ENCODE data around the gene C2CD4C. TPM values are rescaled to one million over a fixed set of nuclear protein-coding genes. Genes with fewer than 3 reads are reported as not detected.
"Not testable (repeated sequence)": the region's sequence is repeated elsewhere in the genome, so short reads cannot be mapped to it uniquely, and the experiment has no call there.

C2CD4C gene
- total RNA-seq, 1 donor from 2014 or later, result 0.49 TPM

GRCh38 chr19:380618-381219, 28.2 kb downstream of the C2CD4C start:
- not testable (repeated sequence) for DNase-seq

DNA sequence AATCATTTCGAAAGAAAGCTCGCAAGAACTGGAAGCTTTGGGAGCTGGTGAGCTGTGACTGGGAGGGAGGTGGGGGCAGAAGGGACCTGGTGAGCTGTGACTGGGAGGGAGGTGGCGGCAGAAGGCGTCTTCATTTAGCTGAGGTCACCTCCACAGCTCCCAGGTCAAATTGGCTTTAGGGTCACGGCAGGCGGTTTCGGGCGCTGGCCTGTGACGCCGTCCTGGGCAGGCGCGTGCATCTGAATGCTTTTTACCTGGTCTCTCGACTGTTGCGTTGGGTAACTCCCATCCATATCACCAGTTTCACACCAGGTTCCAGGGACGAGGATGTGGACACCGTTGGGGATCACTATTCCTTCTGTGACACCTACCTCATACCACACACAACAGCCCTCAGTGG, 29.2 kb downstream of the C2CD4C start:
- no peak for DNase-seq

GRCh38 chr19:378706-379105, 30.2 kb downstream of the C2CD4C start:
- DNase-seq, result no peak

- no peak for DNase-seq
Observed at GRCh38 chr19:377801-378581, 31.0 kb downstream of the C2CD4C start.

- DNase-seq, result no peak
Observed at GRCh38 chr19:376111-376470, 32.9 kb downstream of the C2CD4C start.

GRCh38 chr19:375395-376110, 33.4 kb downstream of the C2CD4C start:
- DNase-seq, result no peak

GRCh38 chr19:374886-375235, 34.1 kb downstream of the C2CD4C start:
- no peak for DNase-seq

DNA sequence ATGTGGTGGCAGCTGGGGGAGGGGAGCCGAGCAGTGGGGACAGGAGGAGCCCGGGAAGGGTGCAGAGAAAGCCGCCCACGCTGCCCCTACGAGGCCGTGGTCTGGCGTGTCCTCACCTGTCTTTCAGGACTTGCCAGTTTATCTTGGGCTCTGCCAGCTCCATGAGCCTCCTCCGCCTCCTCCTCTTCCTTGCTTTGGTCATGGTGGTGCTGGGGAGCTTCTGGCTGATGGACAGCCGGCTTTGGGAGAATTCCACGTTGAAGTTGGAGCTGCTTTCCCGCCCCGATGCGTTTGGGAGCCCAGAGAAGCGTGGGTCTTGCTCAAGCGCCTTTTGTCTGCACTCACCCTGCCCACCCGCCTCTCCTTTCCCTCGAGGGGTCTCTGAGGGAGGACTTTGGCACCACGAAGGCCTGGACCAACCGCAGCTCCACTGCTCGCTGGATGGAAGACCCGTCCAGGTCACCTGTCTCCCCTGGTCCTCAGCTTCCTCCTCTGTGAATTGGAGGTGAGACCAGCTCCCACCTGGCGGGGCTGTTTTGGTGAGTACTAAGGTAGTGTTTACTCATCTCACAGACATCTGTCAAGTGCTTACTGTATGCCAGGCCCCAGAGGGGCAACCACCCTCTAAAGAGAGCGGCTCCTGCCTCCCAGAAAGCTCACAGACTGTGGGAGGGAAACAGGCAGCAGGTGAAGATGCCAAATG, 34.6 kb downstream of the C2CD4C start:
- DNase-seq, result no peak

DNA sequence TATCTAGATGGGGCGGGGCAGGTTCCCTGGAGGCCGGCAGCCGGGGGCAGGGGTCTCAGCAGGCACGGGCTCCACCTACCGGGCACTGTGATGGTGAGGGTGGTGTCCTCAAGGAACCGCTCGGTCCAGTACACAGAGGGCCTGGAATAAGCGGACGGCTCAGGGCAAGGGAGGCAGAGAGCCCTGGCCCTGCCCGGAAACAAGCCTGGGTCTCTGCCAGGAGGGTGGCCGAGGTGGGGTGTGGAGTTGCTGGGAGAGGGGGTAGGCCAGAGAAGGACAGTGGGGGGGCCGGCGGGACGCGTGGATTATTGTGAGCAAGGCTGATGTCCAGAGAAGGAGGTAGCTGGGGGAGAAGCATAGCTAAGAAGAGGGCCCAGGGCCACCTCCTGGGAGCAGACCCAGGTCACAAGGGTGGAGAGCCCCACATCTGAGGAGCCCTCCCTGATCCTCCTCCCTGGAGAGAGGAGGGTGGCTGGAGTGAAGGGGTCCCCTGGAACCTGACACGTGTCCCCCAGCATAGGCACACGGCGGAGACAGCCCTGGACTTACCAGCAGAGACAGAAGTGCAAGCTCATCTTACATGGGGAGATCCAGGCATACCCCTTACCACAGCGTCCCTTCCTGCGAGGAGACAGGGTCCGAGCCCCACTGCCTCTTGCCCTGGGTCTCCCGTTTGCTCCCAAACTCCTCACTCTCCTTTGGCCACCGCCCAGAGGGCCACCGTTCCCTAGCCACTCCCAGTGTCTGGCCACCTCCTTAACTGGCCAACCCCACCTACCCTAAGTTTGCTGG, 35.4 kb downstream of the C2CD4C start:
- DNase-seq, result no peak

GRCh38 chr19:372306-372890, 36.5 kb downstream of the C2CD4C start:
- peak; percentile 62 for DNase-seq

GRCh38 chr19:371501-372168, 37.3 kb downstream of the C2CD4C start:
- no peak for DNase-seq

GRCh38 chr19:370641-371330, 38.2 kb downstream of the C2CD4C start:
- DNase-seq, result no peak

- no peak for DNase-seq
Observed at GRCh38 chr19:369876-370275, 39.1 kb downstream of the C2CD4C start.

DNA sequence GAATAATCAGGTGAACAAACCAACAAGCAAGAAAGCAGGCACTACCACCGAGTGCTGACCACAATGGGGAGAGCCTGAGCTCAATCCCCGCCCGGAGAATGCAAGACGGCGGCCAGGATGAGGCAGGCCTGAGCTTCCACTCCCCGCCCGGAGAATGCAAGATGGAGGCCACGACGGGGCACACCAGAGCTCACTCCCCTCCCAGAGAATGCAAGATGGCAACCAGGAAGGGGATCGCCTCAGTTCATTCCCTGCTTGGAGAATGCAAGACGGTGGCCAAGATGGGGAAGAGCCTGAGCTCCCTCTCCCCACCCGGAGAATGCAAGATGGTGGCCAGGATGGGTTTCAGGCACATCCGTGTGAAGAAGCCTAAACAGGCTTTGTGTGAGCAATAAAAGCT, 39.7 kb downstream of the C2CD4C start:
- no peak for DNase-seq

DNA sequence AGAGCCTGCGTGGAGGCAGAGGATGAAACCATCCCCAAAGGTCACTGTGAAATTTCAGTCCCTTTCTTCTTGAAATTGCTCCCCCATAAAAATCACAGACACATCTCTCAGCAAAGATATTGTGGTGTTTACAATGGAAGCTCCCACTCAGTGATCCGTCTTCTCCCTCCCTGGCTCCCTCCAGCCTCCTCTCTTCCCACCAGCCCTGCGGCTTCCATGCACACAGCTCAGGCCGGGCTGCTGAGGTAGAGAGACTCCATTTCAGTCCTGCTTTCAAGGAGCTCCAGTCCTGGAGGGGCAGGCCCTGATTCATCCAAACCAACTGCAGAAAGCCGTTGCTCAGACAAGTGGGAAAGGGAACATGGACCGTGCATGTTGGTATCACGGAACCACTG, 40.3 kb downstream of the C2CD4C start:
- no peak for DNase-seq

DNA sequence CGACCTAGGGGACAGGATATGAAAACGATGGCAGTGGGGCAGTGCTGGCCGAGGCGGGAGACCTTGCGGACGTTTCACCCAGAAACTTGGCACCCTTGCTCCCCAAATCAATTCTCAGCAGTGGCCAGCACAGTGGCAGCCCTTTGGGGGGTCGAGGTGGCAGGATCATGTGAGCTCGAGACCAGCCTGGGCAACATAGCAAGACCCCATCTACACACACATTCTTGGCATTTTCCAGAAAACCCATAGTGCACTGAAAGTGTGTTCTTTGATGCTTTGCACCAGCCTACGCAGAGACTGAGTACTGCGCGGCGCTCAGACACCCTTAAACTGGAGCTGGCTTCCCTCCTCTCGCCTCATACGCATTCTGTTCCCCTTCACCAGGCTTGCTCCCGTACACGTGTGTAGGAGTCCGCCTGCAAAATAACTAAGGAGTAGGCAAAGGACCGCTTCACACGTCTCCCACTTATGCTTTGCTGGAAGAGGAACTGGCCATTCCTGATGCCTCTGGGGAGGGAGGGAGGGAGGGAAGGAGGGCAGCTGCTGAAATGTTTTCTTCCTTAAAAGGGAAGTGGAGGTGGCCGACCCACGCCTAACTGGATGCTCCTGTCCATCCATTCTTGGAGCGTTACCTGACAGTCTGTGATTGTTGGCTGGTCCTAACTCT, 40.9 kb downstream of the C2CD4C start:
- DNase-seq, result no peak

DNA sequence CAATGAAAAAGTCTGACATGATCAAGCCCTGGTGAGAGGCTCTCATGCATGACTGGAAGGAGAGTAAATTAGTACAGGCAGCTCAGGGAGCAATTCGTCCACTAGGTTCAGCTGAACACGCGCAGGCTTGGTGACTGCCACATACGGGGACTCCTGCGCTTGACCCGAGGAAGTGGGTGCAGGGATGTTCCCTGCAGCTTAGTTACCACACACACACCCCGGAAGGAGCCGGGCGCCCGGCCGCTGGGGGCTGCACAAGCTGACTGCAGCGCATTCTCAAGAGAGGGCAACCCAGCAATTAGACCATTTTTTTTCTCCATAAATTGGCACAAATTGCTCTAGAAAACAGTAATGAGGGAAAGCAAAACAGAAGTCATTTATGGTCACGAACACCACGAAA, 41.4 kb downstream of the C2CD4C start:
- DNase-seq, result no peak

DNA sequence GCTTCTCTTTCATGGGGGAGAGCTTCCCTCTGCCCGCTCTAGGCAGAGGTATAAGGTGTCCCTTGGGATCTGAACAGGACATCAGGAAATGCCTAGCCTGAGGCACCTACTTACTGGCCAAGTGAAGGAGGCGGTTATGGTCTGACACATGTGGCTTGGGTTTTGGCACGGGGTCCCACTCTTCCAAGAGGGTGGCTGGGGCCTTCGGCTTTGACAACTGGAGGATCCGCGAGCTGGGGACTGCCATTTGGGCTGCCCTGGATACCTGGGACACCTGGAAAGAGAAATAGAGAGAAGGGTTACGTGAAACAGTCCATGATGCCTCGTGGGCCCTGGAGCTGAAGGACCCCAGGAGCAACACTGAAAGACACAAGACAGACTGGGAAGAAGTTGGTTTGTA, 42.0 kb downstream of the C2CD4C start:
- no peak for DNase-seq

DNA sequence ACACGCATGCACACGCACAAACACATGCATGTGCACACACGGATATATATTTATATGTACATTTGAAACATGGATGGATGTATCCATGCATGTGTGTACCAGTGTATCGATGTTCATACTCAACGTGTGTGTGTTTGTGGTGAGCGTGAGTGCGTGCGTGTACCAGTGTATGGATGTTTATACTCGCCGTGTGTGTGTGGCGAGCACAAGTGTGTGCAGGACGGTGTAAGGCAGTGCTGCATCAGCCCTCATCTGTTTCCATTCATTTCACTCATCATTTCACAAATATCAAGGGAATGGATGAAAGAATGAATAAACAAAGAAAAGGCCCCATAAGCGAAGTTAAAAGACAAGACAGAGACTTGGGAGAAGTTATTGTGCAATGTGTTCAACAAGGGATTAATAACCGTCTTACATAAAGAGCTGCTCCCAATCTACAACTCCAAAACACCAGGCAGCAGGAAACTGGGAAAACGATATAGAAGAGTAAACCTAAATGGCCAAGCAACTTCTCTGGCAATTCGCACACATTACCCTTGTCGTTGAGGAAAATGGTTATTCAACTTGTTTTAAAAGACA, 42.7 kb downstream of the C2CD4C start:
- DNase-seq, result no peak
